ENCODE measurements around the gene ATG10. TPM values are rescaled to one million over a fixed set of nuclear protein-coding genes. Genes with fewer than 3 reads are reported as not detected.
"Not testable (repeated sequence)": the region's sequence is repeated elsewhere in the genome, so short reads cannot be mapped to it uniquely, and the experiment has no call there.

The ATG10 gene
- total RNA-seq, 1 experiment from 2014 or later = 10.0 TPM

DNA sequence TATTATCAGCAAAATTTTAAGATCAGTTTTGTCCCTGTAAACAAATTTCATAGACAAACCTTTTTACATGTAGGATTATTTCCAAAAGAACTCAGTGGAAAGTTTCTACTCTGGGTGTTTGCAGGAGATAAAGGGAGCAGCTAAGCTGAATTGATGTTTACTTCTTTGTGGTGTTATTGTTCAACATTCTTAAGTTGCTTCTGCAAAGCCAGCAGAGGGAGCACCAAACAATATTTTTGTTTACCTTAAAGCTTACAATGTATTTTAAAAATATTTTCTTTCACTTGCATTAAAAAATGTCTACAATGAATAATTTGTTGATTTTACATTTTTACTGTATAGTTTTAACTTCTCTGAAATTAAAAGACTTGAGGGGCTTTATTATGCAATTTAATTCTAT, 135.4 kb downstream of the ATG10 start:
- CTCF ChIA-PET = interaction anchor here (0.5 to 3.2 kb wide), 3 partner anchors 29 to 1427 kb away, joined by 3 to 43 read pairs (median 3); no protein-coding TSS in a partner anchor
- no TSS peak for BruUV-seq (replicated peaks)
- Mint-ChIP-seq H3K27ac (ENCODE audit: unreplicated experiment) (no peak overlapping the region), H3K4me1 (ENCODE audit: low read depth, unreplicated experiment) (no peaks in the 10 kb centered on the region), H3K4me3 (ENCODE audit: low read depth, unreplicated experiment) (no peak overlapping the region), H3K9me3 (ENCODE audit: low read depth, unreplicated experiment) (no peaks in the 10 kb centered on the region), H3K36me3 (ENCODE audit: insufficient read depth, unreplicated experiment) (no peaks in the 10 kb centered on the region), H3K27me3 (ENCODE audit: unreplicated experiment) (no peaks in the 10 kb centered on the region)
- TF ChIP-seq, protein P1, sequence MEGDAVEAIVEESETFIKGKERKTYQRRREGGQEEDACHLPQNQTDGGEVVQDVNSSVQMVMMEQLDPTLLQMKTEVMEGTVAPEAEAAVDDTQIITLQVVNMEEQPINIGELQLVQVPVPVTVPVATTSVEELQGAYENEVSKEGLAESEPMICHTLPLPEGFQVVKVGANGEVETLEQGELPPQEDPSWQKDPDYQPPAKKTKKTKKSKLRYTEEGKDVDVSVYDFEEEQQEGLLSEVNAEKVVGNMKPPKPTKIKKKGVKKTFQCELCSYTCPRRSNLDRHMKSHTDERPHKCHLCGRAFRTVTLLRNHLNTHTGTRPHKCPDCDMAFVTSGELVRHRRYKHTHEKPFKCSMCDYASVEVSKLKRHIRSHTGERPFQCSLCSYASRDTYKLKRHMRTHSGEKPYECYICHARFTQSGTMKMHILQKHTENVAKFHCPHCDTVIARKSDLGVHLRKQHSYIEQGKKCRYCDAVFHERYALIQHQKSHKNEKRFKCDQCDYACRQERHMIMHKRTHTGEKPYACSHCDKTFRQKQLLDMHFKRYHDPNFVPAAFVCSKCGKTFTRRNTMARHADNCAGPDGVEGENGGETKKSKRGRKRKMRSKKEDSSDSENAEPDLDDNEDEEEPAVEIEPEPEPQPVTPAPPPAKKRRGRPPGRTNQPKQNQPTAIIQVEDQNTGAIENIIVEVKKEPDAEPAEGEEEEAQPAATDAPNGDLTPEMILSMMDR (IDR thresholded peaks at IDR 0.05; ENCODE audit: unreplicated experiment) = peak; percentile 54
- intact Hi-C loops (cut with micrococcal nuclease; ENCODE audit: unreplicated experiment) = loop anchor here (1.0 to 10.0 kb wide), 3 partner anchors 59 to 682 kb away; partner anchors contain the start of gene SSBP2
- DNase-seq = peak; percentile 11

DNA sequence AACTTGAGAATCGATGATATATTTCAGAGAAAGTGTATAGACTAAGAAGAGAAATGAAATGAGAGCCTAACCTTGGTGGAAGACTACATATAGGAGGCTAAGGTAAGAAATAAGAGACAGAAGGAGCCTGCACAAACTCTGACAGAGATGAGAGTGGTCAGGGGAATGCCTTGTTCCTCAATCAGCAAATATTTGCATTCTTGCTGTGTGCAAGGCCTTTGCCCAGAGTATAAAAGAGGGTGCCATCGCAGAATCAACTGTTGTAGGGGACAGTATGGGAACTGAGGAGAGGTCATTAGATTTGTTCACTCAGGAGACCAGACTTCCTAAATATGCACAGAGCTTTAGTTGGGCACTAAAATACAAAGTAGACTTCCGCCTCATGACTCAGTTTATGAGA, 137.2 kb downstream of the ATG10 start:
- Mint-ChIP-seq H3K36me3 (ENCODE audit: insufficient read depth, unreplicated experiment) (no peaks in the 10 kb centered on the region), H3K4me3 (ENCODE audit: low read depth, unreplicated experiment) (no peak overlapping the region), H3K4me1 (ENCODE audit: low read depth, unreplicated experiment) (no peaks in the 10 kb centered on the region), H3K9me3 (ENCODE audit: low read depth, unreplicated experiment) (no peaks in the 10 kb centered on the region), H3K27me3 (ENCODE audit: unreplicated experiment) (no peaks in the 10 kb centered on the region), H3K27ac (ENCODE audit: unreplicated experiment) (no peak overlapping the region)
- BruUV-seq (replicated peaks) = no TSS peak
- DNase-seq = no peak
- TF ChIP-seq, protein P1 (IDR thresholded peaks at IDR 0.05; ENCODE audit: unreplicated experiment) = no peak
- CTCF ChIA-PET = interaction anchor here (1.0 kb wide), 1 partner anchor 56 kb away, joined by 6 read pairs; no protein-coding TSS in a partner anchor
- intact Hi-C loops (cut with micrococcal nuclease; ENCODE audit: unreplicated experiment) = loop anchor here (10.0 kb wide), 2 partner anchors 354 to 684 kb away; partner anchors contain the start of gene SSBP2

DNA sequence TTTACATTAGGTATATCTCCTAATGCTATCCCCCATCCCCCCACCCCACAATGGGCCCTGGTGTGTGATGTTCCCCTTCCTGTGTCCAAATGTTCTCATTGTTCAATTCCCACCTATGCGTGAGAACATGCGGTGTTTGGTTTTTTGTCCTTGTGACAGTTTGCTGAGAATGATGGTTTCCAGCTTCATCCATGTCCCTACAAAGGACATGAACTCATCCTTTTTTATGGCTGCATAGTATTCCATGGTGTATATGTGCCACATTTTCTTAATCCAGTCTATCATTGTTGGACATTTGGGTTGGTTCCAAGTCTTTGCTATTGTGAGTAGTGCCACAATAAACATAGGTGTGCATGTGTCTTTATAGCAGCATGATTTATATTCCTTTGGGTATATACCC, 138.1 kb downstream of the ATG10 start:
- CTCF ChIA-PET; H3K36me3 Mint-ChIP-seq (ENCODE audit: insufficient read depth, unreplicated experiment); H3K9me3 Mint-ChIP-seq (ENCODE audit: low read depth, unreplicated experiment); BruUV-seq (replicated peaks); H3K27ac Mint-ChIP-seq (ENCODE audit: unreplicated experiment); H3K27me3 Mint-ChIP-seq (ENCODE audit: unreplicated experiment); H3K4me3 Mint-ChIP-seq (ENCODE audit: low read depth, unreplicated experiment); DNase-seq; H3K4me1 Mint-ChIP-seq (ENCODE audit: low read depth, unreplicated experiment): not testable (repeated sequence)
- intact Hi-C loops (cut with micrococcal nuclease; ENCODE audit: unreplicated experiment) = loop anchor here (10.0 kb wide), 2 partner anchors 355 to 685 kb away; partner anchors contain the start of gene SSBP2

DNA sequence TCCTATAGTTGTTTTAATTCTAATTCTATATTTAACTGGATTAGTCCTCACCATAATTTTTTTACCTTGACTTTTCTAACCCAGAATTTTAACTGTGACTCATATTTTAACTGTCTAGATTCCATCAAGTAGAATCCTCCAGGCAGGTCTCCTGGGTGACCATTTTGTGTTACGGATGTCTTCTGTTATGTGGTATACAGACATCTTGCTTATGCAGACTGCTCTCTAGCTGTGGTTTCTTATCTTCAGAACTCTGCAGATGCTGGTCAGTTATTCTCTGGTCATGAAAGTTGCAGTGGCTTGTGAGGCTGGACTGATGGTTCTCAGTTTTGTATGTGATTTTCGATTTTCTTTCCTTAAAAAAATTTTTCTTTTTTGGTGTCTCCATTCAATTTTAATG, 139.4 kb downstream of the ATG10 start:
- no TSS peak for BruUV-seq (replicated peaks)
- Mint-ChIP-seq H3K4me1 (ENCODE audit: low read depth, unreplicated experiment) (no peaks in the 10 kb centered on the region), H3K27ac (ENCODE audit: unreplicated experiment) (no peak overlapping the region), H3K9me3 (ENCODE audit: low read depth, unreplicated experiment) (no peaks in the 10 kb centered on the region), H3K4me3 (ENCODE audit: low read depth, unreplicated experiment) (no peak overlapping the region), H3K36me3 (ENCODE audit: insufficient read depth, unreplicated experiment) (no peaks in the 10 kb centered on the region), H3K27me3 (ENCODE audit: unreplicated experiment) (no peaks in the 10 kb centered on the region)
- TF ChIP-seq, protein P1 (IDR thresholded peaks at IDR 0.05; ENCODE audit: unreplicated experiment) = no peak
- no peak for DNase-seq
- CTCF ChIA-PET = no interaction called here
- intact Hi-C loops (cut with micrococcal nuclease; ENCODE audit: unreplicated experiment) = no loop called here

DNA sequence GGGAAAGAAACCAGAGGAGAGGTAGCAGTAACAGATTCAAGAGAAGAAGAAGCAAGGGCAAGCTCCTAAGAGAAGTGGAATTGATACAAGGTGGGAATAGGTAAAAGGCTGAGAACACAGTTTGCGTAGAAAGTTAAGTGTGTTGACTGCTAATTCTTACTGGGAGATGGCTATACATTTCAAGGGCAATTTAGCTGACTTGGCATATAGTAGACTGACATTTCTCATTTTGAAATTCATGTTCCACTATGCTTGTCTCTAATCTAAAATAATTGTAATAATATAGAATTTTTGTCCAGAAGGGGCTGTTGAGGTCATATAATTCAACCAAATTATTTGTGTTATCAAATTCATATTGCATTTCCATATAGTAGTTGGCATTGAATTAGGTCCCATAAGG, 144.0 kb downstream of the ATG10 start:
- intact Hi-C loops (cut with micrococcal nuclease; ENCODE audit: unreplicated experiment) = no loop called here
- Mint-ChIP-seq H3K27ac (ENCODE audit: unreplicated experiment) (no peak overlapping the region), H3K9me3 (ENCODE audit: low read depth, unreplicated experiment) (peaks cover 3% of the 10 kb centered on the region), H3K36me3 (ENCODE audit: insufficient read depth, unreplicated experiment) (no peaks in the 10 kb centered on the region), H3K4me3 (ENCODE audit: low read depth, unreplicated experiment) (no peak overlapping the region), H3K4me1 (ENCODE audit: low read depth, unreplicated experiment) (no peaks in the 10 kb centered on the region), H3K27me3 (ENCODE audit: unreplicated experiment) (no peaks in the 10 kb centered on the region)
- BruUV-seq (replicated peaks) = no TSS peak
- no peak for DNase-seq
- CTCF ChIA-PET = no interaction called here
- TF ChIP-seq, protein P1 (IDR thresholded peaks at IDR 0.05; ENCODE audit: unreplicated experiment) = no peak
